HG02763 (cell line): ENCODE measurements around the gene ZNF782.
"Not testable (repeated sequence)": the region's sequence is repeated elsewhere in the genome, so short reads cannot be mapped to it uniquely, and the experiment has no call there.

Experiments used
- ATAC-seq: cut with Tn5 transposase; IDR thresholded peaks from one replicate; pipeline ENCODE4 v1.9.1; 2021; ENCODE audit warnings: mild to moderate bottlenecking, moderate library complexity; ENCODE audit not compliant: unreplicated experiment

The ZNF782 gene

DNA sequence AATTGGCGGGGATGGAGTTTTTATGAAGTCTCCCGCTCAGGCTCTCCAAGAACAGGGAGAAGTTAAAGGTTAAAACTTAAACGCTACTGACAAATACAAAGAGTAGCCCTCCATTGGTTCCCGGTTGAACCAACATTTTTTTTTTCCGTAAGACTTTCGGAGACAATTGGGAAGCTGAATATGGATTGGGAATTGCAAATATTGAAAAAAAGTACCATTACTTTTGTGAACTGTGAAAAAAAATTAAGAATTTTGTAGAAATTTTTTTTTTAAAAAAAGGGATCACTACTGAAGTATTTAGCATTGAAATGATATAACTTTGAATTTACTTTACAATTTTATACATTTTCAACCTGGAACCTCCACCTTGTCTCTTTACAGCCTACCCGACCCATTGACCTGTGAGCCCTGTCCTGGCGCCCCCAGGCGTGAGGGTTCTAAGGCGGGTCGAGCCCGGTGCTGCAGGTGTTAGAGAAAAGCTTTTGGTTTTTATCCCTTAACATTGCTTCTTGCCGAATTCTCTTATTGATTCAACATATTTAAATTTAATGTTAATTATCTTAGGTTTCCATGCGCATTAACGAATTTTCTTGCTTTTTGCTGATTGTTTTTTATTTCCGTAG lies 448 bp upstream of the ZNF782 start:
- ATAC-seq = no peak

GRCh38 chr9:96852676-96853075 lies 1.6 kb downstream of the ZNF782 start:
- no peak for ATAC-seq

DNA sequence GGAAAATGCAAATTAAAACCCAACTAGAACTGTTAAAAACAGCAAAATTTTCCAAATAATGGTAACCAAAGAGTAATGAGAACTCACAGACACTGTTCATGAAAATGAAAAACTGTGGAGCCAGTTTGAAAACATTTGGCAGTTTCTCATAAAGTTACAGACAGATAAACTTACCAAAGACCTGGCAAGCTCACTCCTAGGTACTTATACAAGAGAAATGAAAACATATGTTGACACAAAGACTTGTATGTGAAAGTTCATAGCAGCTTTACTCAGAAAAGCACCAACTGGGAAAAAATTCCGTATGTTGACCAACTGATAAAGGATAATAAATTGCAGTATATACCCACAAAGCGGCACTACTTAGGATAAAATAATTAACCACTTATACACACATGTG lies 10.3 kb downstream of the ZNF782 start:
- no peak for ATAC-seq

DNA sequence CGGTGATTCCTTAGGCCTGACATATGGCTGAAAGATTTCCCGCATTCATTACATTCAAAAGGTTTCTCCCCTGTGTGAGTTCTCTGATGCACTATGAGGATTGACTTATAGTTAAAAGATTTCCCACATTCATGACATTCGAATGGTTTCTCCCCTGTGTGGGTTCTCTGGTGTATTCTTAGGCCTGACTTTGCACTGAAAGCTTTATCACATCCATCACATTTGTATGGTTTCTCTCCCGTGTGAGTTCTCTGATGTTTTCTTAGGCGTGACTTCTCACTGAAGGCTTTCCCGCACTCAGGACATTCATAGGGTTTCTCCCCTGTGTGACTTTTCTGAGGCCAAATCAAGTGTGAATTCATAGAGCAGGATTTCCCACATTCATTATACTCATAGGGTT lies 35.8 kb downstream of the ZNF782 start:
- no peak for ATAC-seq

GRCh38 chr9:96817973-96818372 lies 36.3 kb downstream of the ZNF782 start:
- ATAC-seq = no peak

GRCh38 chr9:96813607-96814006 lies 40.7 kb downstream of the ZNF782 start:
- no peak for ATAC-seq

DNA sequence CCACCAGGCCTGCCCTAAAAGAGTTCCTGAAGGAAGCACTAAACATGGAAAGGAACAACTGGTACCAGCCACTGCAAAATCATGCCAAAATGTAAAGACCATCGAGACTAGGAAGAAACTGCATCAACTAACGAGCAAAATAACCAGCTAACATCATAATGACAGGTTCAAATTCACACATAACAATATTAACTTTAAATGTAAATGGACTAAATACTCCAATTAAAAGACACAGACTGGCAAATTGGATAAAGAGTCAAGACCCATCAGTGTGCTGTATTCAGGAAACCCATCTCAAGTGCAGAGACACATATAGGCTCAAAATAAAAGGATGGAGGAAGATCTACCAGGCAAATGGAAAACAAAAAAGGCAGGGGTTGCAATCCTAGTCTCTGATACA lies 55.4 kb downstream of the ZNF782 start:
- ATAC-seq = not testable (repeated sequence)

DNA sequence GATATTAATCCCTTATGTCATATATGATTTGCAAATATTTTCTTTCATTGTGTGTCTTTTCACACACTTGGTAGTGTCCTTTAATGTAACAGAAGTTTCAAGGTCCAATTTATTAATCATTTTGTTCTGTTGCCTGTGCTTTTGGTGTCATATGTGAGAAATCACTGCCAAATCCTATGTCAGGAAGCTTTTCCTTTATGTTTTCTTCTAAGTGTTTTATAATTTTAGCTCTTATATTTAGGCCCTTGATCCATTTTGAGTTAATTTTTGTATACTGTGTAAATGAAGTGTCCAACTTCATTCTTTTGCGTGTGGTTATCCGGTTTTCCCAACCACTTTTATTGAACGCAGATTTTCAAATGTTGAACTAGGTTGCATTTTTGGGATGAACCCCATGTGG lies 70.3 kb downstream of the ZNF782 start:
- no peak for ATAC-seq

DNA sequence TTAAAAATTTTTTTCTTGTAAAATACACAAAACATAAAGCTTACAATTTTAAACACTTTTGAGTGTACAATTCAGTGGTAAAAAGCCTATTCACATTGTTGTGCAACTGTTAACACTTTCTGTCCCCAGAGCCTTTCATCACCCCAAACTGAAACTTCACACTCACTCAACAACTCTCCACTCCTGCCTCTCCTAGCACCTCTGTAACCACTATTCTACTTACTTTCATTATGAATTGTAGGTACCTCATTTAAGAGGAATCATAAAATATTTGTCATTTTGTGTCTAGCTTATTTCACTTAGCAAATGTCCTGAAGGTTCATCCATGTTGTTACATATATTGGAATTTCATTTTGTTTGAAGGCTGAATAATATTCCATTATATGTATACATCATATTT lies 72.1 kb downstream of the ZNF782 start:
- ATAC-seq = no peak

DNA sequence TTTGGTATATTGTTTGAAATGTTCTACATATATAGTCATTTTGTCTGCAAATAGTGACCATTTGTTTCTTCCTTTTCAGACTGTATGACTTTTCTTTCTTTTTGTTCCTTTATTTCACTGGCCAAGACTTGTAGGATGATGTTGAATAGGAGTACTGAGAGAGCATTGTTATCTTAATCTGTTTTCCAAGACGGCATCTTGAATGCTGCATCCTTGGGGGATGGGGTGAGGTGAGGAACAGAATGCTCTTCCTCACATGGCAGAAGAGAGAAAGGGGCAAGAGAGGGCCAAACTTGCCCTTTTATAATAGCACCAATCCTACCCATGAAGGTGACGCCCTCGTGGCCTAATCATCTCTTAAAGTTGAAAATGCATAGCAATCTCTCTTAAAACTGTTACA lies 72.8 kb downstream of the ZNF782 start:
- no peak for ATAC-seq

- ATAC-seq = no peak
Measured at GRCh38 chr9:96779089-96779488, 75.2 kb downstream of the ZNF782 start.

DNA sequence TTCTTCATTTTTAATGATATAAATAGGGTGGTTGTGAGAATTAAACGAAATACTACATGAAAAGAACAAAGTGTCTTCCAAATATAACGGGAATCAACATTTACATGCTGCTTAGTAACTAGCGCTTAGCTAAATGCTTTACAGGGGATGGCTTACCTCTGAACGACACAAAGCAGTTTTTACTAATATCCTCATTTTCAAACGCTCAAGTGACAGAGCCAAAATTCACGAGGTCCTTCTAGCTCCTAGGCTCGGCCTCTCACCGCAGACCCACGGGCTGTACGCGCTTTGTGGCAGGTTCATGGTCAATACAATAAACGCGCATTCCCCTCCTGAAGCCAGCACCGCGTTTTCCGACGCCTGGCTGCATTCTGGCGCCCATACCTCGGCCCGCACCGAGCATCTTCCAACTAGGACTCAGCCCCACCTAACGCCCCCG lies 76.9 kb downstream of the ZNF782 start:
- no peak for ATAC-seq

DNA sequence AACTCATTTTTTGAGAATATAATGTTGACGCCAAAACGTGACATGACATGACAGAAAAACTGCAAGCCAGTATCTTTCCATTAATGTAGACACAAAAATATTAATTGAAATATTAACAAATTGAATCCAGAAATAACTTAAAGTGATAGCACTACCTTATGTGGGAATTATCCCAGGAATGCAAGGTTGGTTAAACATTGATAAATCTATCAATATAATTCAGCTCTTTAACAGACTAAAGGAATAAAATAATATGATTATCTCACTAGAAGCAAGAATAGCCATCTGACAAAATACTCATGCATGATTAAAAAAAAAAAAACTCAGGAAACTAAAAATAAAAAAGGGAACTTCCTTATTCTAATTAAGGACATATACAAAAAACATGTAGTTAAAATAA lies 83.2 kb downstream of the ZNF782 start:
- no peak for ATAC-seq

DNA sequence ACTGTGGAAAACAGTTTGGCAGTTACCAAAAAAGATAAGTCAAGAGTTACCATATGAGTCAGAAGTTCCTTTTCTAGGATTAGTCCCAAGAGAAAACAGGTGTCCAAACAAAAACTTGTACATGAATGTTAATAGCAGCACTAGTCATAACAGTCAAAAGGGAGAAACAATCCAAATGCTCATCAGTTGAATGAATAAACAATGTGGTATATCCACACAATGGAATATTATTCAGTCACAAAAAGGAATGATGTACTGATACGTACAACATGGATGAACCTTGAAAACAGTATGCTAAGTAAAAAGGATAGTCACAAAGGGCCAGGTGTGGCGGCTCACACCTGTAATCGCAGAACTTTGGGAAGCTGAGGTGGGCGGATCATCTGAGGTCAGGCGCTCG lies 84.3 kb downstream of the ZNF782 start:
- ATAC-seq = no peak
